ENCODE data around the gene COX8A. TPM values are rescaled to one million over a fixed set of nuclear protein-coding genes. Genes with fewer than 3 reads are reported as not detected.
"Not testable (repeated sequence)": the region's sequence is repeated elsewhere in the genome, so short reads cannot be mapped to it uniquely, and the experiment has no call there.

The COX8A gene
- total RNA-seq, 2 donors from 2014 or later = 258 to 298 TPM

DNA sequence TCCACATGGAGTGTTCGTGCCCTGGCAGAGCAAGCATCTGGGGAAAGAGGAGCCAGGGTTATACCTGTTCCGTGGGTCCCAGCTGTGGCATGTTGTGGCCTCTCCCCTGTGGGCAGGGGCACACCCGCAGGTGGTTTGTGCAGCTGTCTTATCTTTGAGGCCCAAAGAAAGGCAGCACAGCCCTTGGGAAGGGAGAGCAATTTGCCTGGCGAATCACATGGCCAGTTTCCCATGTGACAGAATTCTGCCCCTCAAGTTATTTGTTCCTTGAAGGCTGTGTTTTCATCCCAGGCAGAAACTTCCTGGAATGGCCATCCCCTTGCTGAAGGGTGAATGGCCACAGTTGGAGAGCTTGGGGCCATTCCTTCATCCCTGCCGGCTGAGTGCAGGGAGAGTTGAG is 16.4 kb upstream of the COX8A start:
- Histone ChIP-seq H3K36me3 (ENCODE audit: control insufficient read depth, insufficient read depth, low read length) (peaks cover 33% of the 10 kb centered on the region), H3K4me3 (ENCODE audit: low read length) (no peak overlapping the region), H3K27ac (ENCODE audit: low read depth, low read length) (no peak overlapping the region), H3K9me3 (ENCODE audit: control insufficient read depth, low read length) (no peaks in the 10 kb centered on the region), H3K9ac (ENCODE audit: extremely low read depth, low read length, poor library complexity, severe bottlenecking) (no peak overlapping the region), H3K27me3 (ENCODE audit: control insufficient read depth, insufficient read depth, low read length, poor library complexity, severe bottlenecking) (no peaks in the 10 kb centered on the region), H3K4me1 (ENCODE audit: control insufficient read depth, insufficient read depth, low read length) (peaks cover 3% of the 10 kb centered on the region)
- Mint-ChIP-seq H3K4me3 (no peak overlapping the region), H3K9me3 (no peaks in the 10 kb centered on the region), H3K36me3 (ENCODE audit: low read depth) (peaks cover 43% of the 10 kb centered on the region), H3K4me1 (peaks cover 13% of the 10 kb centered on the region), H3K27me3 (ENCODE audit: insufficient read depth) (no peaks in the 10 kb centered on the region), H3K27ac (no peak overlapping the region)
- WGBS, 2 experiments (ENCODE audit: insufficient coverage in 1 of 2, insufficient read length in 1 of 2) = 92 to 97% methylated on average over 5 of the region's 5 CpGs
- DNase-seq = no peak
- TF ChIP-seq, protein P1, sequence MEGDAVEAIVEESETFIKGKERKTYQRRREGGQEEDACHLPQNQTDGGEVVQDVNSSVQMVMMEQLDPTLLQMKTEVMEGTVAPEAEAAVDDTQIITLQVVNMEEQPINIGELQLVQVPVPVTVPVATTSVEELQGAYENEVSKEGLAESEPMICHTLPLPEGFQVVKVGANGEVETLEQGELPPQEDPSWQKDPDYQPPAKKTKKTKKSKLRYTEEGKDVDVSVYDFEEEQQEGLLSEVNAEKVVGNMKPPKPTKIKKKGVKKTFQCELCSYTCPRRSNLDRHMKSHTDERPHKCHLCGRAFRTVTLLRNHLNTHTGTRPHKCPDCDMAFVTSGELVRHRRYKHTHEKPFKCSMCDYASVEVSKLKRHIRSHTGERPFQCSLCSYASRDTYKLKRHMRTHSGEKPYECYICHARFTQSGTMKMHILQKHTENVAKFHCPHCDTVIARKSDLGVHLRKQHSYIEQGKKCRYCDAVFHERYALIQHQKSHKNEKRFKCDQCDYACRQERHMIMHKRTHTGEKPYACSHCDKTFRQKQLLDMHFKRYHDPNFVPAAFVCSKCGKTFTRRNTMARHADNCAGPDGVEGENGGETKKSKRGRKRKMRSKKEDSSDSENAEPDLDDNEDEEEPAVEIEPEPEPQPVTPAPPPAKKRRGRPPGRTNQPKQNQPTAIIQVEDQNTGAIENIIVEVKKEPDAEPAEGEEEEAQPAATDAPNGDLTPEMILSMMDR (conservative IDR thresholded peaks at IDR 0.05) = no peak

DNA sequence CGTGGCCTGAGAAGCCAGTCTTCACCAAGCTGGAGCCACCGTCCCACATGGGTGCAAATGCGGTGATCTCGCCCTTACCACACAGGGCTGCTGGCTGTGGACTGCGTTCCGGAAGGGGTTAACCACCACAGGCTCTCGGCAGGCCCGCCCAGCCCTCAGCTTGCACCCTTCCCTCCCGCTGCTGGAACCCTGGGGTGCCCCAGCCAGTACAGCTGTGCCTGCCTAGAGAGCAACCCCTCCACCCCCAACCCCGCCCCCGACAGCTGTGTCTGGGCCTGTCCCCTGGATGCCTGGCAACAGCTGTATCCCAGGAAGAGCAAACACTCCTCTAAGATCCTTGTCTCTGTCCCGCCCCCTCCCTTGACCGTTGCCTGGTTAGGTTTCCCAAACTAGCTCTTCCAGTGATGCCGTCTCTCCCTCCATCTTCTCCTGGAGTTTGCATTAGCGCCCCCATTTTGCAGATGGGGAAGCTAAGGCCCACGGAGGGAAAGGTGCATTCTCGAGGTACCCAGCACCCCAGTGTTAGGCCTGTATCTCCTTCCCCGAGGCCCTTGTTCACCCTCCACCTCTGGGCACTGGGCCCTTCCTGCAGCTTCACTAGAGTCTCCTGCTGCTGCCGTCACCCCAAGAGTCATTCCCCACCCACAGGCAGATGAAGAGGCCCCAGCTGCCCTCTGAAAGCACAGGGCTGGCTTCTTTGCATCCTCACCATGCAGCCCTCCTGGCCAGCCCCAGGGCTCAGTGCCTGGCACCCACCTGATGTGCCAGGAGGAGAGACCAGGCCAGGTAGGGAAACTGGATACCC is 12.6 kb upstream of the COX8A start:
- Histone ChIP-seq H3K27me3 (ENCODE audit: control insufficient read depth, insufficient read depth, low read length, poor library complexity, severe bottlenecking) (no peaks in the 10 kb centered on the region), H3K9me3 (ENCODE audit: control insufficient read depth, low read length) (no peaks in the 10 kb centered on the region), H3K27ac (ENCODE audit: low read depth, low read length) (no peak overlapping the region), H3K4me1 (ENCODE audit: control insufficient read depth, insufficient read depth, low read length) (peaks cover 3% of the 10 kb centered on the region), H3K36me3 (ENCODE audit: control insufficient read depth, insufficient read depth, low read length) (no peaks in the 10 kb centered on the region), H3K4me3 (ENCODE audit: low read length) (no peak overlapping the region), H3K9ac (ENCODE audit: extremely low read depth, low read length, poor library complexity, severe bottlenecking) (no peak overlapping the region)
- TF ChIP-seq, protein P1 (conservative IDR thresholded peaks at IDR 0.05) = no peak
- Mint-ChIP-seq H3K4me1 (peaks cover 13% of the 10 kb centered on the region), H3K36me3 (ENCODE audit: low read depth) (peaks cover 8% of the 10 kb centered on the region), H3K4me3 (no peak overlapping the region), H3K27ac (no peak overlapping the region), H3K27me3 (ENCODE audit: insufficient read depth) (peaks cover 7% of the 10 kb centered on the region), H3K9me3 (no peaks in the 10 kb centered on the region)
- peak; percentile 64 for DNase-seq
- WGBS, 2 experiments (ENCODE audit: insufficient coverage in 1 of 2, insufficient read length in 1 of 2) = 79 to 84% methylated on average over 11 to 19 of the region's 19 CpGs

DNA sequence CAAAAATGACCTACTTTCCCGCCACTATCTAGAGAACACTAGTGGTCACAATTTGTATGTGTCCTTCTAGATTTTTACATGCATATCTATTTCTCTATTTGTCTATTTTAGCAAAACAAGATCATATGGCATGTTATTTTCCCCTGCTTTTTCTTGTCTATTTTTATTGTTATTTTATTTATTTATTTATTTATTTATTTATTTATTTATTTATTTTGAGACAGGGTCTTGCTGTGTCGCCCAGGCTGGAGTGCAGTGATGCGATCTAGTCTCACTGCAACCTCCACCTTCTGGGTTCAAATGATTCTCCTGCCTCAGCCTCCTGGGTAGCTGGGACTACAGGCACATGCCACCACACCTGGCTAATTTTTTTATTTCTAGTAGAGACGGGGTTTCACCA is 10.5 kb upstream of the COX8A start:
- not testable (repeated sequence) for H3K9ac ChIP-seq (ENCODE audit: extremely low read depth, low read length, poor library complexity, severe bottlenecking); H3K27ac ChIP-seq (ENCODE audit: low read depth, low read length); H3K27ac Mint-ChIP-seq; H3K36me3 ChIP-seq (ENCODE audit: control insufficient read depth, insufficient read depth, low read length); H3K4me1 ChIP-seq (ENCODE audit: control insufficient read depth, insufficient read depth, low read length); H3K4me3 ChIP-seq (ENCODE audit: low read length); H3K9me3 ChIP-seq (ENCODE audit: control insufficient read depth, low read length); H3K9me3 Mint-ChIP-seq; H3K4me3 Mint-ChIP-seq; H3K36me3 Mint-ChIP-seq (ENCODE audit: low read depth); H3K27me3 ChIP-seq (ENCODE audit: control insufficient read depth, insufficient read depth, low read length, poor library complexity, severe bottlenecking); H3K27me3 Mint-ChIP-seq (ENCODE audit: insufficient read depth); DNase-seq
- peaks cover 13% of the 10 kb centered on the region for H3K4me1 Mint-ChIP-seq
- WGBS, 2 experiments (ENCODE audit: insufficient coverage in 1 of 2, insufficient read length in 1 of 2) = 96 to 98% methylated on average over 4 of the region's 4 CpGs

Data from endodermal cell (in vitro differentiated cells).